GM18502 (cell line): ENCODE measurements around the gene SDHAF3.

Experiments
- ATAC-seq: cut with Tn5 transposase; IDR thresholded peaks from one replicate; pipeline ENCODE4 v1.9.1; 2021; ENCODE audit warnings: mild to moderate bottlenecking; ENCODE audit not compliant: unreplicated experiment, poor library complexity

Gene SDHAF3

GRCh38 chr7:97203957-97204356 lies 86.5 kb downstream of the SDHAF3 start:
- no peak for ATAC-seq

- ATAC-seq, result no peak
These were observed 87.3 kb downstream of the SDHAF3 start for GRCh38 chr7:97204821-97205220.

- ATAC-seq, result no peak
These were observed 98.1 kb downstream of the SDHAF3 start for GRCh38 chr7:97215556-97215955.

- no peak for ATAC-seq
These were observed 101.3 kb downstream of the SDHAF3 start for GRCh38 chr7:97218767-97219166.

GRCh38 chr7:97219237-97219636 lies 101.7 kb downstream of the SDHAF3 start:
- ATAC-seq, result no peak

GRCh38 chr7:97224316-97224715 lies 106.8 kb downstream of the SDHAF3 start:
- no peak for ATAC-seq

- ATAC-seq, result peak; percentile 90
These were observed 109.0 kb downstream of the SDHAF3 start for GRCh38 chr7:97226541-97226940.
